HG02840 (cell line): ENCODE data around the gene APOH.
A peak's percentile ranks its signal among the peaks of the same experiment; 100 is the strongest.

Experiments
- ATAC-seq: cut with Tn5 transposase; IDR thresholded peaks from one replicate; pipeline ENCODE4 v1.9.1; 2021; ENCODE audit warnings: mild to moderate bottlenecking, moderate library complexity, moderate number of reproducible peaks; ENCODE audit not compliant: unreplicated experiment, low FRiP score

Gene APOH

DNA sequence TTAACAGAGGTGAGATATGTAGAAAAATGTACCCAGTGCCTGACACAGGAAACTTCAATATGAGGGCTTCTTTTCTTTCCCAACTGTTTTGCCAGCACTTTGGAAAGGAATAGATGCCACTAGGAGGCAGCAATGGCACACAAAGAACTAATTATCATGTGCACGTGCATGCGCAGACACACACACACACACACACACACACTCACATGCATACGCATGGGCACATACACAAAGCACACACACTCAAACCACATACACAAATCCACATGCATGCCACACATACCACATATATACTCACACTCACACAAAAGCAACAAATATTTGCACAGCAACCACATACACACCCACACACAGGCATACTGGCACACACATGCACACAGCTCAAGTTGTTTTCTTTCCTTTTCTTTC lies 28.5 kb downstream of the APOH start:
- ATAC-seq, result no peak

- no peak for ATAC-seq
Measured at GRCh38 chr17:66198242-66198641, 31.0 kb downstream of the APOH start.

DNA sequence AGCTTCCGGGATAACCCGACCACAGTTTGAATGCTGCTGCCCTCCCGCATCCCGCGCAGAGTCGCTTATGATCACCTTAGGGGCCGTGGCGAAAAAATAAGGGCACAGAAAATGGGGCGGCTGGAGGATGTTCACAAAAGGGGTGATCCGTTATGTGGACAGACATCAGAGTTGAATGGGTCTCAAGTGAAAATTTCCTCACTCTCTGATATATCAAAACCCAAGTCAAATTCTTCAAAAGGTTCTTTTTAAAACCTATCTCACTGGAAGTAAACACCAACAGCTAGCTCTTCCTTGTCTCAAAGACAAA lies 36.9 kb downstream of the APOH start:
- ATAC-seq, result no peak

DNA sequence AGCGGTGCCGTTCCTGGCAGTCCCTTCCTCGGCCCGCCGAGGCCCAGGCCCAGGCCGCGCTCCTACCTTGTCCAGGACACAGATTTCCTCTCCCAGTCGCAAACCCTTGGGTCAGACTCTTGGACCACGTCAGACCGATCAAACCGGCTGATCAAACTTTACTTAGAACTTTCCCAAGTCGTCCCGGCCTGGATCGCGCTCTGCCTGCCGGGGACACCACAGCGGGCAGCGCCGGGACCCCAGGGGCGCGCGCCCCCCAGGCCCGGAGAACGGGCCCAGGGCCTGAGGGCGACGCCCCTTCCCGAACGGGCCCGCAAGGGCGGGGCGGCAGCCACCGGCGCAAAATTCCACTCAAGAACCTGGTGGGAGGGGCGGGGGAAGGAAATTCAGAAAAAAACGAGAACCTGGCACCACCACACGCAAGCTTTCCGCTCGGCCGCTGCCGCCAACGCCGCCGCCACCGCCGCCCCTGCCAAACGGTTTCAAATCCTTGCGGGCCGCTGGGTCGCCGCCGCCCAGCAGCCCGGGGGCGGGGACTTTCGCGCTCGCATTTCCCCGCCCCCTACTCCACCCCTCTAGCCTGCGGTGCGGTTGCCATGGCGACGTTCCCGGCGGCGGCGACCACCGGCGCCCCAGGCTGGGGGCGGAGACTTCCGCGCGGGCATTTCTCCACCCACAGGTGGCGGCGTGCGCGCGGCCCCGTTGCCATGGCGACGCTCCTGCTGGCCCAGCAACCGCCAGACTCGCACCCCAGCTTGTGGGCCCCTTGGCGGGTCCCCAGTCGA lies 37.4 kb downstream of the APOH start, which contains the start of gene CEP112:
Gene CEP112, minus strand, starts transcription at position 541 of the 785 bp plus-strand sequence.
- ATAC-seq, result peak; percentile 54

DNA sequence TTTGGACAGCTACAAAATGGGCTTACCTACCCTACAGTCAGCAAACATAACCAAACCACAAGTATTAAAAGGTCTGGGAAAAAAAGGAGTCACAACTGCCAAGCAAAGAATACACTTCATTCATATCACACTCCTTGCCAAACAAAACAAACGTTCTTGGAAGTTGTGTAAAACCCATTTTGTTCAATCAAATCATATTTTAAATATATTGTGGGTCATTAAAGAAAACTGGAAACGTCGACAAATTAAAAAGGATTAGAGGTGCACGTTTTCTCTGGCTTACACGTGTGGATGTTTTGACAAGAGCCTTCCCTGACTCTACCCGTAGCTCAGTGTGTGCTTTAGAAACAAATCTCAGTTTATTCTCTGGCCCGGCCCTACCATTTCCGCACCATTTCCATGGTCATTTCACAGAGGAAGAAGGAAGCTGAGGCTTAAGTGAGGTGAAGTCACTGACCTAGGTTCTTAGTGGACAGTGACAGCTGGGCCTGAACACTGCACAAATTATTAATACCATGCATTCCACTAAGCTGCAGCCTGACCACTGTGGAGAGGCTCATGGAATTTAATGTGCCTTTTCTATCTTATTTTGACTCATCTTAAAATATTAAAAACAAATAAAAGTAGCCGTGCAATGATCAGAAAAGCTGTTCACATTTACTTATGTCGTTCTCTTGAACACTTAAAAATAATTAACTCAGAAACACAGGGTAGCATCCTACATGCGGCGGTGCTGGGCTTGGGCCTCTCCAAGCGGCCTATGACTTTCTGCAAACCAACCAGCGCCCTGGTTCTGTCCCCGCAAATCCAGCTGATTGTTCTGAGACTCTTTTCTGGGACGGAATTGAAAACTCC lies 38.2 kb downstream of the APOH start:
- no peak for ATAC-seq

GRCh38 chr17:66187718-66188117 lies 41.5 kb downstream of the APOH start:
- no peak for ATAC-seq

DNA sequence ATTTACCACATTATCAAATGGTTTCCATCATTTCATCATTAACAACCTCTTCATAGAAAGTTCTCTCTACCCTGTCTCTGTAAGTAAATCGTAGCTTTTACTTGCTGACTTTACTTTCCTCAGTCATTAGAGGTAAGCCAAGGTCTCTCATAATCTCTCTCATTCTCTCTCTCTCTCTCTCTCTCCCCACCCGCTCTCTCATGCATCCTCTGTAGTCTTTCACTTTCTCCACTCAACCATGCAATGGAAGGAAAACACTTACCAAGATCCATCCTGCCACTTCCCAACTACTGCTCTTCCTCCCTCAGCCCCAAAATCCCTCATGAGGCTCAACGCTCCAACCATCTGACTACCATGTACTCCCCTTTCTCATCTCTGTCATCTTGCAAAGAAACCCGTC lies 43.4 kb downstream of the APOH start:
- ATAC-seq, result no peak

DNA sequence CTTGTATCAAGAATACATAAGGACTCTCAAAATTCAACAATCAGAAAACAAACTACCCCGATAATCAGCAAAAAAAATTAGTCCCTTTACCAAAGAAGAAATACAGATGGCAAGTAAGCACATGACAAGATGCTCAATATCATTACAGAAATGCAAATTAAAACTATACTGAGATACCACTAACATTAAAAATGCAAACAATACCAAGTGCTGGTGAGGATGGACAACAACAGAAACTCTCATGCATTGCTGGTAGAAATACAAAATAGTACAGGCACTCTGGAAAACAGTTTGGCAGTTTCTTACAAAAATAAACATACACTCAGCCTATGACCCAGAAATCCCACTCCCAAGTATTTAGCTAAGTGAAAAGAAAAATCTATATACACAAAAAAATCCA lies 44.8 kb downstream of the APOH start:
- ATAC-seq, result no peak

DNA sequence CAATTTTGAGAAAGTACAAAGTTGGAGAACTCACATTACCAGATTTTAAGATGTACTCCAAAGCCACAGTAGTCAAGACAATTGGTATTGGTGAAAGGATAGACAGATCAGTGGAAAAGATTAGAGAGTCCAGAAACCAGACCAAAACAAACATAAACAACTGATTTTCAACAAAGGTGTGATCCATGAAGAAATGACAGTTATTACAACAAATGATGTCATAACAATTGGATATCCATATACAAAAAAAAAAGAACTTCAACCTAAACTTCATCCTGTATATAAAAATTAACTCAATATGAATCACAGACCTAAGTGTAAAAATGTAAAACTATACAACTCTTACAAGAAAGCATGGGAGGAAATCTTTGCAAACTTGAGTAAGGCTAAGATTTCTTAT lies 45.7 kb downstream of the APOH start:
- ATAC-seq, result no peak

GRCh38 chr17:66178642-66179041 lies 50.6 kb downstream of the APOH start:
- no peak for ATAC-seq

GRCh38 chr17:66177048-66177447 lies 52.2 kb downstream of the APOH start:
- ATAC-seq, result no peak

DNA sequence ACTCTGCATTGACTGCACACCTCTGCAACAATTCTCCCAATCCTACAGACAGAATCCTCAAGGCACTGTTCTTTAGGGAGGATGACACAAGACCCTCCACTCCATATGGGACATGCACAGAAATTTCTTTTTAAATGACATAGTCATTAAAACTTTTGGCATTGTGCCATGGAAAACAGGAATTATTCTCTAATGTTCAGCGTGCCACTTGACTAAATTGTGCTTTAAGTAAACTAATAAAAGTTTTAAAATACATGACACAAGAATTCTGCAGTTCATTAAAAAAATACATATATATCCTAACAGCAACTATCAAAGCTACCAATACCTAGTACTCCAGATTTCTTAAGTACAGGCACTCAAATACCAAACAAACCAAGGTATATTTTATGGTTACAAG lies 53.3 kb downstream of the APOH start:
- no peak for ATAC-seq

GRCh38 chr17:66172691-66173223 lies 56.5 kb downstream of the APOH start:
- ATAC-seq, result no peak

DNA sequence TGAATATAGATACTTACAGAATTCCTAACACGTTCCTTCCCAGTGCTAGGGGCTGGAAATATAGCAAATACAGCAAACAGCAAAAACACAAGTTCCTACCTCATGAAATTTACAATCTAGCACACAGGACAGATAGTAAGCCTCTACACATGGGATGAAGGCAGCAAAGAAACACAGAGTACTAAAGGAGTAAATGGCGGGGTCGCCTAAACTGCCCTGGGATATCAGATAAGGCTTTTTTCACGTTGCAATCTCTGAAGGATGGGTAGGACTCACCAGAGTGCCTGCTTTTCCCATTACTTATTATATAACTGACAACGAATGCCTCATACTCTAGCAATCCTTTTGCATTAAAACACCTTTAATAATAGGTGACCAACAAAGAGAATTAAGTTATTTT lies 57.1 kb downstream of the APOH start:
- ATAC-seq, result no peak

- no peak for ATAC-seq
Measured at GRCh38 chr17:66171692-66172091, 57.5 kb downstream of the APOH start.

DNA sequence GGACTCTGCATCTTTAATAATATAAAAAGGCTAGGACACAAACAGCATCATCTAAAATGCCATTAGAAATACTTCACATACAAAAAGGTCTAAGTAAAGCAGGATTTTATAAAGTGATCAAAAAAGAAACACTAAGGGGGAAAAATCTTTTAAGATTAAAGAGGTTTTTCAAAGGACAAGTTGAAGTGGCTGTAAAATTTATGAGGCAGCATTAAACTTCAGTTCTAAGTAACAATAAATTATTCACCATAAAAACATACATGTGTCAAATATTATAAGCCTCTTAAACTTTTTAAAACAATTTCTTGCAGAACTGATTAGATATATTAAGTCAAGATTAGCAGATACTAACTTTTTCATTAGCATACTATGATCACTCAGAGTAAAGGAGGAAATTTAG lies 58.0 kb downstream of the APOH start:
- ATAC-seq, result no peak

- no peak for ATAC-seq
Measured at GRCh38 chr17:66169839-66170238, 59.4 kb downstream of the APOH start.

GRCh38 chr17:66167189-66167815 lies 61.9 kb downstream of the APOH start:
- no peak for ATAC-seq

DNA sequence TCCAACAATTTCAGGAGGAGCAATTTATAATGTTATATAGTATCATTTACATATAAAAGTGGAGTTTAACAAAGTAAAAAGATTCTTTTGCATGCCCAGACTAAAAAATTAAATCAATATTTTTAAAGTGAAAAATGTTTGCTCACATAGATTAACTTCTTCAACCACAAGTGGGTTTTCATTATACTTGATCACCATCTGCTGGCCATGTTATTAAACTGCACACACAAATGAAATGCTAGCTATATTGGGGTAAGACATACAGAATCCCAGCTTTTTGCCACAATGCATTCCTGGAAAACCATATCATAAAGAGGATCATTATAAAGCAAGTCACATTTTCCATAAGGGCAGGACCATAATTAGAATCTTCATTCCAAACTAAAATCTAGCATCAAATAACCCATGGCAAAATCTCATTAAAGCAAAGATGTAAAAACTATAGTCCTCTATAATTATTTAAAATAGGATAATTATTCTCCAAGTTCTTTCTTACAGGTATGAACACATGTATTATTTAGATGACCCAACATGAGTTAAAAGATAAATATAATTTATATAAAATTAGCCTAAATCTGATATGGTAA lies 63.6 kb downstream of the APOH start:
- ATAC-seq, result no peak
